Left ventricle myocardium inferior (tissue), 1 donor: Measurements from ENCODE around the gene PVRIG. TPM values are rescaled to one million over a fixed set of nuclear protein-coding genes. Genes with fewer than 3 reads are reported as not detected.
"Not testable (repeated sequence)": the region's sequence is repeated elsewhere in the genome, so short reads cannot be mapped to it uniquely, and the experiment has no call there.

Experiments
- DNase-seq: peaks from one replicate; pipeline ENCODE4 v3.0.0-alpha.2; 2020
- H3K27ac ChIP-seq: fragments of 200-600 bp; replicated peaks from 2 replicates; pipeline ENCODE4 v1.8.0; 2021
- H3K27me3 ChIP-seq: fragments of 200-600 bp; 2 replicates; pipeline ENCODE4 v1.8.0; 2021; ENCODE audit warnings: low read depth
- H3K36me3 ChIP-seq: fragments of 200-600 bp; 2 replicates; pipeline ENCODE4 v1.8.0; 2021
- H3K4me1 ChIP-seq: fragments of 200-600 bp; 2 replicates; pipeline ENCODE4 v1.8.0; 2021
- H3K4me3 ChIP-seq: fragments of 200-600 bp; 2 replicates; pipeline ENCODE4 v1.8.0; 2021; ENCODE audit warnings: mild to moderate bottlenecking, moderate library complexity
- H3K9me3 ChIP-seq: fragments of 200-600 bp; replicated peaks from 2 replicates; pipeline ENCODE4 v1.8.0; 2021
- intact Hi-C: fragments of 100-400 bp; cut with micrococcal nuclease; formaldehyde crosslinking; loops from one replicate; pipeline ENCODE4 v1.11.0; 2022
- total RNA-seq: library from RNA; stranded (reverse); fragmentation: NEBNext Ultra II Directional; extraction: Animal tissue kit (Norgen Biotek cat#: 25700); gene quantifications from one replicate; pipeline ENCODE4 v1.2.1, GENCODE V29; 2021
- TF ChIP-seq, protein P1 (sequence below): fragments of 200-600 bp; IDR thresholded peaks from 2 replicates; pipeline ENCODE4 v1.8.0; 2021; ENCODE audit warnings: antibody characterized with exemption, mild to moderate bottlenecking, borderline replicate concordance
- donor health status: DM: no; HTN: yes; CAD: no; lungs with severe emphysema.

PVRIG gene
- total RNA-seq, 1 donor from 2014 or later, result not detected

DNA sequence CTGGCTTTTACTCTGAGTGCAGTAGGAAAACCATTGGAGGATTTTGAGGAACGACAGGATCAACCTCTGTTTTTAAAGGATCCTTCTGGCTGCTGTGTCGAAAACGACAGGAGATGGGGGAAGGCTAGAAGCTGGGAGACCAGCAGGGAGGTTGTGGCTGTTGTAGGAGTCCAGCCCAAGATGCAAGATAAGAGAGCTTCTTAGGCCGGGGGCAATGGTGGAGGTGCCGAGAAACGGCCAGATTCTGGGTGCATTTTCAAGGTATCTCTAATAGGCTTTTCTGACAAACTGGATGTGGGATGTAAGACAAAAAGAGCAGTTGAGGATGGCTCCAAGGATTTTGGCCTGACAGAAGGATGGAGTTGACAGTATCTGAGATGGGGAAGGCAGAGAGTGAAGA is 10.3 kb upstream of the PVRIG start:
- H3K36me3 ChIP-seq, result no peaks in the 10 kb centered on the region
- intact Hi-C loops, result no loop called here
- TF ChIP-seq, protein P1, sequence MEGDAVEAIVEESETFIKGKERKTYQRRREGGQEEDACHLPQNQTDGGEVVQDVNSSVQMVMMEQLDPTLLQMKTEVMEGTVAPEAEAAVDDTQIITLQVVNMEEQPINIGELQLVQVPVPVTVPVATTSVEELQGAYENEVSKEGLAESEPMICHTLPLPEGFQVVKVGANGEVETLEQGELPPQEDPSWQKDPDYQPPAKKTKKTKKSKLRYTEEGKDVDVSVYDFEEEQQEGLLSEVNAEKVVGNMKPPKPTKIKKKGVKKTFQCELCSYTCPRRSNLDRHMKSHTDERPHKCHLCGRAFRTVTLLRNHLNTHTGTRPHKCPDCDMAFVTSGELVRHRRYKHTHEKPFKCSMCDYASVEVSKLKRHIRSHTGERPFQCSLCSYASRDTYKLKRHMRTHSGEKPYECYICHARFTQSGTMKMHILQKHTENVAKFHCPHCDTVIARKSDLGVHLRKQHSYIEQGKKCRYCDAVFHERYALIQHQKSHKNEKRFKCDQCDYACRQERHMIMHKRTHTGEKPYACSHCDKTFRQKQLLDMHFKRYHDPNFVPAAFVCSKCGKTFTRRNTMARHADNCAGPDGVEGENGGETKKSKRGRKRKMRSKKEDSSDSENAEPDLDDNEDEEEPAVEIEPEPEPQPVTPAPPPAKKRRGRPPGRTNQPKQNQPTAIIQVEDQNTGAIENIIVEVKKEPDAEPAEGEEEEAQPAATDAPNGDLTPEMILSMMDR, result no peak
- no peaks in the 10 kb centered on the region for H3K4me1 ChIP-seq
- no peak overlapping the region for H3K27ac ChIP-seq
- no peak for DNase-seq
- H3K4me3 ChIP-seq, result no peak overlapping the region
- H3K9me3 ChIP-seq, result no peaks in the 10 kb centered on the region
- H3K27me3 ChIP-seq, result peaks cover 5% of the 10 kb centered on the region

DNA sequence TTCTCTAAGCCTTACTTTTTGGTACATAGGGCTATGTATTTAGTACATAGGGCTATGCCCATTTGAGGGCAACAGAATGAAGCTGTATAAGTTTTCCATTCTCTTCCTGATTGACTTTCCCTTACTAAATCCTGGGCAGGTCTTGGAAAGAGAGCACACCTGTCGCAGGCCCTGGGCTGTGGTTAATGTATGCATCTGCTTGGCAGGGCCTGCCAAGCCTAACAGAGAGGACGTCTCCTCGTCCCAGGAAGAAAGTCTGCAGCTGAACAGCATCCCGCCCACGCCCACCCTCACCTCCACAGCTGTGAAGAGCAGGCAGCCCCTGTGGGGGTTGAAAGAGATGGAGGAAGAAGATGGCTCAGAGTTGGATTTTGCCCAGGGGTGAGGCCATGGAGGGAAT is 8.9 kb upstream of the PVRIG start:
- TF ChIP-seq, protein P1, result no peak
- peaks cover 5% of the 10 kb centered on the region for H3K4me1 ChIP-seq
- no peaks in the 10 kb centered on the region for H3K36me3 ChIP-seq
- no peaks in the 10 kb centered on the region for H3K9me3 ChIP-seq
- no peak for DNase-seq
- H3K27me3 ChIP-seq, result peaks cover 5% of the 10 kb centered on the region
- H3K4me3 ChIP-seq, result no peak overlapping the region
- no peak overlapping the region for H3K27ac ChIP-seq
- intact Hi-C loops, result no loop called here

DNA sequence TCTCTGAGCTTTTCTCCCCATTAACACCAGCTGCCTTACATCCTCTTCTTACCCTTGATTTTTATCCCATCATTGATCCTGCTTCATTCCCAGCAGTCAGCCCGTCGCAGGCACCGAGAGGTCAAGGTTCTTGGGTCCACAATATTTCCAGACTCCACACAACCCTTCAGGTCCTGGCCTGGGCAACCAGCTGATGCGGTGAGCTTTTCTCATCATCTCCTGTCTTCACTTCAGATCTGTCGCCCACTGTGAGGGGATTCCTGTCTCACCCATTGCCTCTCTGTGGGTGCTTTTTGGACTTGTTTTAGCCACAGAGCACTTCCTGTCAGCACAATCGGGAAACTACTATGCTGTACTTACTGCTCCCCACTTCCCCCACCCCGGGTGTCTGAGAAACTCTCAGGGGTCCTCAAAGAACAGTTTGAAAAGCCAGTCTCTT is 8.4 kb upstream of the PVRIG start:
- DNase-seq, result no peak
- Histone ChIP-seq H3K36me3 (no peaks in the 10 kb centered on the region), H3K4me3 (no peak overlapping the region), H3K27me3 (peaks cover 5% of the 10 kb centered on the region), H3K4me1 (peaks cover 10% of the 10 kb centered on the region), H3K9me3 (no peaks in the 10 kb centered on the region), H3K27ac (no peak overlapping the region)
- TF ChIP-seq, protein P1, result no peak
- intact Hi-C loops, result no loop called here

DNA sequence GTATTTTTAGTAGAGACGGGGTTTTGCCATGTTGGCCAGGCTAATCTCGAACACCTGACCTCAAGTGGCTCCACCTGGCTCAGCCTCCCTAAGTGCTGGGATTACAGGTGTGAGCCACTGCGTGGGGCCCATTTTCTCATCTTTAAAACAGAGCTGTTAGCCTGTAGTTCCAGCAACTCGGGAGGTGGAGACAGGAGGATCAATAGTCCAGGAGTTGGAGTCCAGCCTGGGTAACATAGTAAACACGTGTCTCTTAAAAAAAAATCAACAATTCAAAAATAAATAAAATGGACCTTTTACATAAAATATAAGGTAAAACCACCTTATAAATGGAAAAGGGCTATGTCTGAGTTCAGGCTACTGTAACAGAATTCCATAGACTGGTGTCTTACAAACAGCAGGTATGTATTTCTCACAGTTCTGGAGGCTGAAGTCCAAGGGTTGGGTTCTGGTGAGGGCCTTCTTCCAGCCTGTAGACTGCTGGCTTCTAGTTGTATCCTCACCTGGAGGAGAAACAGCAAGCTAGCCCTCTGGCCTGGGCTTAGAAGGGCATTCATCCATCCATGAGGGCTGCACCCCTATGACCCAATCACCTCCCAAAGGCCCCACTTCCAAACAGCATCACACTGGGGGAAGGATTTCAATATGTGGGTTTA is 7.0 kb upstream of the PVRIG start:
- Histone ChIP-seq H3K4me3 (no peak overlapping the region), H3K4me1 (peaks cover 10% of the 10 kb centered on the region), H3K27ac (no peak overlapping the region), H3K27me3 (peaks cover 2% of the 10 kb centered on the region), H3K9me3 (no peaks in the 10 kb centered on the region), H3K36me3 (no peaks in the 10 kb centered on the region)
- TF ChIP-seq, protein P1, result no peak
- intact Hi-C loops, result no loop called here
- DNase-seq, result no peak

DNA sequence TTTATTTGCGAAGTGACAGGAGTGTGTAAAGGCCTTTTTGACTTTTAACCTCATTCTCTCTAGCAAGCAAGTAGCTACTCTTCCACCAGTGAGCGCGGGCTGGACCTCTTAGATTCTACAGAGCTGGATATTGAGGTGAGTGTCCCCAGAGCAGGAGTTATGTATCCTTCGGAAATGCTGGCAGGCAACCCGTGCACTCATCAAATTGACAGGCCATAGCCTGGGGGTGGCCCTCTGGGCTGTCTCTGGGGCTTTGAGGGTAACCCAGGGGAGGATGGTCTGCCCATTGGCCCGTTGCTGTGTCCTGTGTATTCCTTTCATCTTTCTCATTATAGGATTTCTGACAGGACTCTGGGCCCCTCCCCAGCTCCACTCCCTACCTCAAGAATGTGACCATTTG is 6.1 kb upstream of the PVRIG start:
- Histone ChIP-seq H3K4me3 (no peak overlapping the region), H3K9me3 (no peaks in the 10 kb centered on the region), H3K4me1 (peaks cover 10% of the 10 kb centered on the region), H3K36me3 (no peaks in the 10 kb centered on the region), H3K27me3 (no peaks in the 10 kb centered on the region), H3K27ac (no peak overlapping the region)
- intact Hi-C loops, result no loop called here
- TF ChIP-seq, protein P1, result no peak
- DNase-seq, result no peak

DNA sequence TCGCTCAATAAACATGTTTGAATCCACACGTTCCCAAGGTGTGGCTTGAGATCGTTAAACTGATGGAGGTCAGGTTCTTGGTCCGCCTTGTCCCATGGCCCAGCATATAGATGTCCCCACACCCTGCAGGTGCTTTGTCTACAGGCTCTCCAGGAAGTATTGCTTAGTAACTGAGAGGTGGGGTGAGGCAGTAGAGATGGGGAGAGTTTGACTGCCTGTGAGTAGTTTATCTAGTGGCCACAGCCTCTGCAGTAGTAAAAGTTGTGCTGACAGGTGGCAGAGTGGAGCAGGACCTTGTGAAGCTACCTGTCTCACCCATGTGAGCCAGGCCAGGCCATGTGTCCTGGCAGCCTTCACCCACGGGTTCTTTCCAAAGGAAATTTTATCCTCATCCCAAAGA is 5.4 kb upstream of the PVRIG start:
- H3K9me3 ChIP-seq, DNase-seq, H3K27me3 ChIP-seq, H3K27ac ChIP-seq, intact Hi-C loops, H3K4me3 ChIP-seq, H3K36me3 ChIP-seq: not testable (repeated sequence)
- H3K4me1 ChIP-seq, result peaks cover 10% of the 10 kb centered on the region
